Naive B cell (primary cell): ENCODE data around the gene OR10G8. TPM values are rescaled to one million over a fixed set of nuclear protein-coding genes. Genes with fewer than 3 reads are reported as not detected.
"Not testable (repeated sequence)": the region's sequence is repeated elsewhere in the genome, so short reads cannot be mapped to it uniquely, and the experiment has no call there.

Experiments used
- ATAC-seq, 2 donors: fragments of 150-1000 bp; cut with Tn5 transposase; 2 replicates each; pipeline ENCODE4 v1.10.0; 2021; ENCODE audit warnings: low read depth in 2 of 2, mild to moderate bottlenecking in 2 of 2, moderate library complexity in 2 of 2
- DNase-seq: peaks from one replicate; pipeline ENCODE4 v3.0.0; 2022
- H3K27ac Mint-ChIP-seq, 6 donors: one replicate each; pipeline ENCODE4 v1.8.0; 2020 to 2022; ENCODE audit warnings: mild to moderate bottlenecking in 6 of 6, mixed read lengths in 6 of 6, moderate library complexity in 5 of 6, inconsistent platforms in 2 of 6
- H3K27me3 Mint-ChIP-seq, 3 donors: one replicate each; pipeline ENCODE4 v1.8.0; 2021 to 2022; ENCODE audit warnings: mixed read lengths in 3 of 3, mild to moderate bottlenecking in 1 of 3
- H3K36me3 Mint-ChIP-seq, 2 donors: one replicate each; pipeline ENCODE4 v1.8.0; 2020 to 2022; ENCODE audit warnings: mixed read lengths in 2 of 2, inconsistent platforms in 1 of 2, mild to moderate bottlenecking in 1 of 2
- H3K4me1 Mint-ChIP-seq, 3 donors: one replicate each; pipeline ENCODE4 v1.8.0; 2020 to 2022; ENCODE audit warnings: mixed read lengths in 3 of 3, inconsistent platforms in 1 of 3, mild to moderate bottlenecking in 1 of 3, moderate library complexity in 1 of 3
- H3K4me3 Mint-ChIP-seq, 8 donors: one replicate each; pipeline ENCODE4 v1.8.0; 2020 to 2022; ENCODE audit warnings: mild to moderate bottlenecking in 8 of 8, mixed read lengths in 8 of 8, moderate library complexity in 8 of 8, inconsistent platforms in 2 of 8
- H3K9me3 Mint-ChIP-seq, 7 donors: one replicate each; pipeline ENCODE4 v1.8.0; 2020 to 2022; ENCODE audit warnings: mixed read lengths in 7 of 7, mild to moderate bottlenecking in 5 of 7, inconsistent platforms in 2 of 7, moderate library complexity in 1 of 7
- polyA plus RNA-seq, 6 donors: library from polyadenylated mRNA; unstranded; fragments of 300-500 nt; fragmentation: Illumina TruSeq; gene quantifications; one replicate each; pipeline ENCODE4 v1.2.3, GENCODE V29; 2021; ENCODE audit warnings: low read depth in 6 of 6

OR10G8 gene, protein sequence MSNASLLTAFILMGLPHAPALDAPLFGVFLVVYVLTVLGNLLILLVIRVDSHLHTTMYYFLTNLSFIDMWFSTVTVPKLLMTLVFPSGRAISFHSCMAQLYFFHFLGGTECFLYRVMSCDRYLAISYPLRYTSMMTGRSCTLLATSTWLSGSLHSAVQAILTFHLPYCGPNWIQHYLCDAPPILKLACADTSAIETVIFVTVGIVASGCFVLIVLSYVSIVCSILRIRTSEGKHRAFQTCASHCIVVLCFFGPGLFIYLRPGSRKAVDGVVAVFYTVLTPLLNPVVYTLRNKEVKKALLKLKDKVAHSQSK
- not detected for polyA plus RNA-seq

DNA sequence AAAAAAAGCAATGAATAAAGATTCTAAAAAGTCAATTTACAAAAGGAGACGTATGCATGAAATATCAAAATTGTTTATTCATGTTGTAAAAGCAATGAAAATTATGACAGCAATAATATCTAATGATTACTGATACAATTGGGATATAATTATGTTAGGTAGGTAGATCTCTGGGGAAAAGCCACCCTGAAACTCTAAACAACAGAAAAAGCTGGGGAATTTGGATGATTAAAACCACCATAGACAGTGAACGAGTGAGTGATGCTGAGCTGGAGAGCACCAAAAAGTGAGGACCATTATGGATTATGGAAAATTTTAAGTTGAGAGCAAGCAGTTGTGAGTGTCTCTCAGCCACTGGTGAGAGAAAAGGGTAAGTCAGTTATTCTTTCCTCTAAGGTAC is at the start of gene OR10G8:
Gene OR10G8 (plus strand): TSS at position 301 of the 400 bp plus-strand sequence. CDS start 2,825 bp downstream, outside the sequence.
- ATAC-seq (no peak), DNase-seq (no peak)
- peak within 1 kb of the TSS in 1 of 8 donors; percentile 12 for H3K4me3 Mint-ChIP-seq
- H3K36me3 Mint-ChIP-seq = no peaks in the 10 kb centered on the region
- no peaks in the 10 kb centered on the region for H3K27me3 Mint-ChIP-seq
- no peaks in the 10 kb centered on the region for H3K4me1 Mint-ChIP-seq
- no peak within 1 kb of the TSS for H3K27ac Mint-ChIP-seq
- H3K9me3 Mint-ChIP-seq = peaks cover 0 to 2% (median 0%) of the 10 kb centered on the region in 7 donors

DNA sequence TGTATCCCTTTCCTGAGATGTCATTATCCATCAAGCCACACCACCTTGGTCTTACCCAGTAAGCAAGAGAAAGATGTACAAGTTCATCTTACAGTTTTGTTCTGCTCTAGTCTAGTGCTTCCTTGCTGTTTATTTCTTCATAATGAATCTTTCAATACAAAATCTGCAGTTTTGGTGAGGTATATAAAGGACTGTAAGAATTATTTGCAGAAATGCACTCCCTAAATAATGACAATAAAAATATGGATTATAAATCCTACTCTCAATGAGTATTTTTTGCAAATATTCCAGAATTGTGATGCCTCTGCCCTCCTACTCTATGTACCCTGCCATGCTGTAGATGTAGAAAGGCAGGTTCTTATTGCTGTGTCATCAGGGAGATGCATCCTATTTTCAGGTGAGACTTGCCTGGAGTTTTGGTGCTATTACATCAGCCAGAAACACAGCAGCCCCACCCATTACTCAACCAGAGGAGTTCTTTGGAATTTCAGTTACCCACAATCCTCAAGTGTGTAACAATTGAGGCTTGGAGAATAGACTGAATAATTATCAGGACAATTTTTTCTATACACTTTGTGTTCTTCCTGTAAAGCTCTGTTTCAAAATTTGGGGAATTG is 48.8 kb upstream of the OR10G8 start, which contains the start of gene OR10S1:
Gene OR10S1 (minus strand): TSS at position 51 of the 617 bp plus-strand sequence. CDS start 117 bp downstream, outside the sequence.
- H3K9me3 Mint-ChIP-seq = peaks cover 3 to 12% (median 7%) of the 10 kb centered on the region in 7 donors
- H3K4me3 Mint-ChIP-seq = no peak within 1 kb of the TSS
- H3K4me1 Mint-ChIP-seq = no peaks in the 10 kb centered on the region
- H3K27ac Mint-ChIP-seq = peak within 1 kb of the TSS in 1 of 6 donors; percentile 7
- no peaks in the 10 kb centered on the region for H3K36me3 Mint-ChIP-seq
- H3K27me3 Mint-ChIP-seq = peaks cover 0 to 5% (median 3%) of the 10 kb centered on the region in 3 donors
- ATAC-seq (no peak), DNase-seq (no peak)

DNA sequence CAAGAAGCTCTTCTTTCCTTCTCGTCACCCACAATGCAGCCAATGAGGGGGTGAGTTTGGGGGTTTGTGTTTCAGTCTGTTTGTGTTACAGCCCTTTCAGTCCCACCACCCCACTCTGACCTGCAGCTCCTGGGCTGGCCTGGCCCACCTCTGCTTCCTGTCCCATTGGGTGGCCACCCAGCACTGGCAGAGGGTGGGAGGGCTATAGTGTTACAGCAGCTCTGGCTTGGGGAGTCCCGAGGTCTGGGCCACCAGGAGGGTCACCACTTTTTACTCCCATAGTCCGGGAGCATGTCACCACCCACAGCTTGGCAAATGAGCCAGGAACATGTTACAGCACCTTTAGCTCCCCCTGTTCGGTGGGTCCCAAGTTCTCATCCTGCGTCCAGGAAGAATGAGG is 47.3 kb upstream of the OR10G8 start:
- H3K27ac Mint-ChIP-seq = no peak overlapping the region
- DNase-seq (no peak), ATAC-seq (no peak)
- H3K36me3 Mint-ChIP-seq = no peaks in the 10 kb centered on the region
- H3K9me3 Mint-ChIP-seq = peaks cover 3 to 17% (median 7%) of the 10 kb centered on the region in 7 donors
- H3K4me1 Mint-ChIP-seq = no peaks in the 10 kb centered on the region
- H3K4me3 Mint-ChIP-seq = no peak overlapping the region
- H3K27me3 Mint-ChIP-seq = peaks cover 0 to 6% (median 5%) of the 10 kb centered on the region in 3 donors

DNA sequence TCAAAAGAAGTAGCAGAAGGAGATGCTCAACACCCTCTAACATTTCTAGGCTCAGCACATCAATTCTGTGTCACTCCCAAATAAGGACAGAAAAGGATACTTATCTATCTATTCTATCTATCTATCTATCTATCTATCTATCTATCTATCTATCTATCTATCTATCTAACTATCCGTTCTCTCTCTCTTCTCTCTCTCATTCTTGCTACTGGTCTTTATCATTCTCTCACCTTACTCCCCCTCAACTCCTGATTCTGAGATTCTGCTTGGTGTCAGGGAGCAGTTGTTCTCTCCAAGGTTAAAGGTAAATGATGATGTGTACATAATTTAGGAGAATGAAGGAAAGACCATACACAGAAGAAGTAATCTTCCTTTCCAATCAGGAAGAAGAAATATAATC is 31.5 kb upstream of the OR10G8 start, which contains the start of gene OR10G6:
Gene OR10G6 (minus strand): TSS at position 43 of the 400 bp plus-strand sequence. CDS start 0 bp downstream, at position 43.
- DNase-seq (no peak), ATAC-seq (no peak)
- Mint-ChIP-seq H3K9me3 (peaks cover 0 to 4% (median 0%) of the 10 kb centered on the region in 7 donors), H3K4me3 (no peak within 1 kb of the TSS), H3K27ac (peak within 1 kb of the TSS in 3 of 6 donors; percentile 4 to 27 (median 18)), H3K4me1 (no peaks in the 10 kb centered on the region), H3K36me3 (no peaks in the 10 kb centered on the region), H3K27me3 (no peaks in the 10 kb centered on the region)

DNA sequence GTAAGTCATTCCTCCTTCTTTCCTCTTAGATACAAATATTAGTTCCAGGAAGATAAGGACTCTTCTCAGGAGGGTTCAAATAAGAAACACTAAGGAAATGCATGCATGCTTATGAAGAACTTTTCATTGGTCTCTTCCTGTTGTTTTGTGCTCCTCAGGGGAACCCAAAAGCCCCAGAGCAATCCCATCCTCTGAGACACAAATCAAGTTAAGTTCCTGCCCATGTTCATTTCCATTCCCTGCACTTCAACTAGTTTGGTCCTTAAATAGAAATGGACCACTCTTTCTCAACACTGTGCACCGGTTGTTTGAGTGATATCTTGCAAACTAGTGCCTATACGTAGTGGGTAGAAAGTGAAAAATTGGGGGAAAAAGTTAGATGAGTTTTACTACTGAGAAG is 13.9 kb upstream of the OR10G8 start, which contains the start of gene OR10G4:
Gene OR10G4 (plus strand): TSS at position 301 of the 400 bp plus-strand sequence. CDS start 2,578 bp downstream, outside the sequence.
- peaks cover 0 to 11% (median 0%) of the 10 kb centered on the region in 3 donors for H3K27me3 Mint-ChIP-seq
- peaks cover 0 to 1% (median 0%) of the 10 kb centered on the region in 7 donors for H3K9me3 Mint-ChIP-seq
- DNase-seq (no peak), ATAC-seq (no peak)
- H3K4me1 Mint-ChIP-seq = no peaks in the 10 kb centered on the region
- H3K4me3 Mint-ChIP-seq = no peak within 1 kb of the TSS
- H3K27ac Mint-ChIP-seq = no peak within 1 kb of the TSS
- no peaks in the 10 kb centered on the region for H3K36me3 Mint-ChIP-seq

DNA sequence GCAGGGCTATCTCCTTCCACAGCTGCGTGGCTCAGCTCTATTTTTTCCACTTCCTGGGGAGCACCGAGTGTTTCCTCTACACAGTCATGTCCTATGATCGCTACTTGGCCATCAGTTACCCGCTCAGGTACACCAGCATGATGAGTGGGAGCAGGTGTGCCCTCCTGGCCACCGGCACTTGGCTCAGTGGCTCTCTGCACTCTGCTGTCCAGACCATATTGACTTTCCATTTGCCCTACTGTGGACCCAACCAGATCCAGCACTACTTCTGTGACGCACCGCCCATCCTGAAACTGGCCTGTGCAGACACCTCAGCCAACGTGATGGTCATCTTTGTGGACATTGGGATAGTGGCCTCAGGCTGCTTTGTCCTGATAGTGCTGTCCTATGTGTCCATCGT is 10.8 kb upstream of the OR10G8 start:
- H3K4me3 Mint-ChIP-seq = peak overlapping the region in 1 of 8 donors; percentile 71
- not testable (repeated sequence) for H3K27ac Mint-ChIP-seq, H3K9me3 Mint-ChIP-seq, H3K36me3 Mint-ChIP-seq, H3K27me3 Mint-ChIP-seq, H3K4me1 Mint-ChIP-seq, ATAC-seq, DNase-seq

DNA sequence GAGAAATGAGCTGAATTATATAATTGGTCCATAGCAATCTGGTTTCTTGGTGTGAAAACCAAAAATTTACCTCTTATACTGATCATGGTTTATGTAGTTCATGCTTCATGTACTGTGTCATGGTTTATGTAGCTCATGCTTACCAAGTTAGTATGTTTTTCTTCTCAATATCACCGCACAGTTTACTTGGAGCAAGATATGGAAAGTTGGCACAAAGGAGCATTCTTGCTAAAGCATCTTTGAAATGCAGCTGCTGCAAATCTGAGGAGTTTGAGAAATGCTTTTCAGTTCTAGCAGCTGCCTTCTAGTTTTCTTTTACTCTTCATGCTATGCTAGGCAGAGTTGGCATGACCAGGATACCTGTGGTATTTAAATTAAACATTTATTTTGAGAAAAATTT is 10.1 kb downstream of the OR10G8 start:
- Mint-ChIP-seq H3K27me3 (peaks cover 10 to 23% (median 16%) of the 10 kb centered on the region in 3 donors), H3K4me1 (no peaks in the 10 kb centered on the region), H3K9me3 (no peaks in the 10 kb centered on the region), H3K36me3 (no peaks in the 10 kb centered on the region), H3K27ac (no peak overlapping the region), H3K4me3 (no peak overlapping the region)
- ATAC-seq = no peak
- no peak for DNase-seq

DNA sequence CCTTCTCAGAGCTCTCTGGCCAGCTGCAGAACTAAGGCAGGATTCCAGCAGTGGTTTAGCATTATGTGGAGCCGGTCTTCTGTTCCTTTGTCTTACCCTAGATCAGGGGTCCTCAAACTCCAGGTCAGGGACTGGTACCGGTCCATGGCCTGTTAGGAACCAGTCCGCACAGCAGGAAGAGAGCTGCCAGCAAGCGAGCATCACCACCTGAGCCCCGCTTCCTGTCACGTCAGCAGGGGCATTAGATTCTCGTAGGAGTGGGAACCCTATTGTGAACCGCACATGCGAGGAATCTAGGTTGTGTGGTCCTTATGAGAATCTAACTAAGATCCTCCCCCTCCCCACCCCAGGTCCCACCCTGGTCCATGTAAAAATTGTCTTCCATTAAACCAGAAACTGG is 13.0 kb downstream of the OR10G8 start:
- no peak for DNase-seq
- Mint-ChIP-seq H3K27ac (no peak overlapping the region), H3K4me1 (no peaks in the 10 kb centered on the region), H3K4me3 (no peak overlapping the region), H3K27me3 (peaks cover 10 to 18% (median 15%) of the 10 kb centered on the region in 3 donors), H3K36me3 (no peaks in the 10 kb centered on the region), H3K9me3 (no peaks in the 10 kb centered on the region)
- no peak for ATAC-seq

DNA sequence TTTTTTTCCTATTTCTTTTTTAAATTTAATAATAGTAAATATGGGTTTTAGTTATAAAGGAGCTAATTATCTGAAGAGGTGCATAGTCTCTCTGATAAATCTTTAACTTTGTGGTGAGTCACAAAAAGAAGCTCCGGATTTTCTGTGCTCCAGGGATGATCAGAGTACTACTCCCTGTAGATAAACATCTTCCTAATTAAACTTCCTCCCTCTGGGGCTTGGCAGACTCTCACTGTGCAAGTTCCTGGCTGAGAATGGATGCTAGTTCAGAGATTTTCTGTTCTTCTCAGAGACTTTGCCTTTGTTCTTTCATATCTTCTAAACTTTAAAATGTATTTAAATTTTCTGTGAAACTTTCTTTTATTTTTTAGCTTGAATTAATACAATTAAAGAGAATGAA is 14.7 kb downstream of the OR10G8 start, which contains the start of gene OR10G7:
Gene OR10G7 (minus strand): TSS at position 72 of the 400 bp plus-strand sequence. CDS start 2,324 bp downstream, outside the sequence.
- no peaks in the 10 kb centered on the region for H3K9me3 Mint-ChIP-seq
- peaks cover 0 to 8% (median 4%) of the 10 kb centered on the region in 3 donors for H3K27me3 Mint-ChIP-seq
- H3K27ac Mint-ChIP-seq = no peak within 1 kb of the TSS
- no peak for ATAC-seq
- DNase-seq = no peak
- H3K4me3 Mint-ChIP-seq = no peak within 1 kb of the TSS
- no peaks in the 10 kb centered on the region for H3K4me1 Mint-ChIP-seq
- H3K36me3 Mint-ChIP-seq = no peaks in the 10 kb centered on the region

DNA sequence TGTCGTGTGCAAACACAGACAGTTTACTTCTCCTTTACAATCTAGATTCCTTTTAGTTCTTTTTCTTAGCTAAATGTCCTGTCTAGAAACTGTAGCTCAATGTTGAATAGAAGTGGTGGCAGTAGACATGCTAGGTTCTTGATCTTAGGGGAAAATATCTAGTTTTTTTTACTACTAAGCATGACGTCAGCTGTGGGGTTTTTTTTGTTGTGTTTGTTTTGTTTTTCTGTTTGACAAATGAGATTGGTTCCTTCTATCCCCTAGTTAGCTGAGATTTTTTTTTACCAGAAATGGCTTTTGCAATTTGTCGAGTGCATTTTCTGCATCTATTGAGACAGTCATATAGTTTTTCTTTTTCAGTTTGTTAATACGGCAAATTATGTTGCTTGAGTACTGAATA is 16.8 kb downstream of the OR10G8 start:
- ATAC-seq = no peak
- no peak for DNase-seq
- no peaks in the 10 kb centered on the region for H3K36me3 Mint-ChIP-seq
- H3K4me1 Mint-ChIP-seq = no peaks in the 10 kb centered on the region
- no peaks in the 10 kb centered on the region for H3K9me3 Mint-ChIP-seq
- H3K27me3 Mint-ChIP-seq = peaks cover 0 to 12% (median 5%) of the 10 kb centered on the region in 3 donors
- H3K4me3 Mint-ChIP-seq = no peak overlapping the region
- no peak overlapping the region for H3K27ac Mint-ChIP-seq

DNA sequence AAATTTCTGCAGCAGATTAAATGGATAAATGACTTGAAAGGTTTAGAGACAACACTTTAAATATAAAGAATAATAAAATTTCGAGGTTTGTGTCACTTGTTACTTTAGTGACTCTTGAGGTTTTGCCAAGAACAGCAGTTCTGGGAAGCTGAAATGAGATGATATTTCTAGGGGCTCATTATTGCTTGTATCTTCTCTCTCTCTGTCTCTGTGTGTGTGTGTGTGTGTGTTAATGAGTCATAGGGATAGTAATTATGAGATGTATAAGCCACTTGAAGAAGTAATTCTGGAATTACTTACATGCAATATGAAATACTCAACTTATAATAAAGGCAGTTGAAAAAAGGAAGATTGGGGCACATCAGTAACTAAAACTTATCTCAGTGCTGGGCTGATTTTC is 24.1 kb downstream of the OR10G8 start:
- Mint-ChIP-seq H3K4me3 (no peak overlapping the region), H3K27me3 (peaks cover 8 to 16% (median 13%) of the 10 kb centered on the region in 3 donors), H3K9me3 (no peaks in the 10 kb centered on the region), H3K36me3 (no peaks in the 10 kb centered on the region), H3K27ac (no peak overlapping the region), H3K4me1 (no peaks in the 10 kb centered on the region)
- no peak for ATAC-seq
- DNase-seq = no peak

DNA sequence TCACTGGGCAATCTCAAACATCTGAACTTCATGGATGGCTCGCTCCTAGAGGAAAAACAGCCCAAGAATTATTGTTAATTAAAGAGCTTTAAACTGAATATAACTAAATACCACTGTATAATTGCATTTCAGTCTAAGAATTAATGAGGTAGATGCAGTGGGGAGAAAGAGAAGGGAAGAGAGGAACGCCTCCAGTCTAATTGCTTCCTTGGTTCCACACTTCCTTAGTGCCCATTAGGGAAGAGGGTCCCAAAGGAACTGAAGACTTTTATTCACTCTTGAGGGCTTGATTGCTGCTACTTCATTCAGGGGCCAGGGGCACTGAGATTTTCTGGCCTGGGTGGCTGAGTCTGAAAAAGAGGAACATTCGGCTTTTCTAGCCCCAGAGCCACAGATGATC is 26.4 kb downstream of the OR10G8 start:
- H3K27ac Mint-ChIP-seq = no peak overlapping the region
- ATAC-seq = no peak
- no peak for DNase-seq
- H3K4me3 Mint-ChIP-seq = no peak overlapping the region
- H3K36me3 Mint-ChIP-seq = no peaks in the 10 kb centered on the region
- H3K9me3 Mint-ChIP-seq = peaks cover 0 to under 1% (median 0%) of the 10 kb centered on the region in 7 donors
- no peaks in the 10 kb centered on the region for H3K4me1 Mint-ChIP-seq
- H3K27me3 Mint-ChIP-seq = peaks cover 4 to 13% (median 10%) of the 10 kb centered on the region in 3 donors

DNA sequence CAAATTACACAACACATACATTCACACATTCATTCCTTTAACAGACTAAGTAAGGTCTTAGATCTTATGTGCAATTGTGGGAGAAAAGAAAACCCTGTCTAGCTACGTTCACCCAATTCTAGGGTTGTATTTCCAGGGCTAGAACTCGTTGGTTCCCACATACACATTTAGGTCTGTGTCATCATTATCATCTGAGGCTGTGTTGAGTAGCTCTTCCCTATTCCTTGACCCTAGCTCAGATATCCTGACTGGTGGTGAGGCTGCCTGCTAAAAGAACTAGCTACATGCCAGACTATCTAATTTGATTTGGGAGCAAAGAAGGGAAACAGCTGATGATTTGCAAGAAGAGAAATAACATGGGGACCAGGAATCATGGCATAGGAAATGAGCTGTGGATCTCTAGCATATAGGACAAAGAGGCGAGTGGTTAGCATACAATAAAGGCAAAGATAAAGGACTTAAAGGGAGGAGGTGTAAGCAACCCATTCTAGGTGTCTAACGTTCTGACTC is 42.1 kb downstream of the OR10G8 start:
- Mint-ChIP-seq H3K4me3 (no peak overlapping the region), H3K4me1 (peaks cover 13 to 23% (median 22%) of the 10 kb centered on the region in 3 donors), H3K9me3 (peaks cover 0 to 4% (median 0%) of the 10 kb centered on the region in 7 donors), H3K27ac (no peak overlapping the region), H3K36me3 (no peaks in the 10 kb centered on the region), H3K27me3 (peaks cover 31 to 44% (median 33%) of the 10 kb centered on the region in 3 donors)
- DNase-seq (no peak), ATAC-seq (no peak)
